ENCODE measurements around the gene RNF213. TPM values are rescaled to one million over a fixed set of nuclear protein-coding genes. Genes with fewer than 3 reads are reported as not detected.

The RNF213 gene
- total RNA-seq, 1 donor, result 198 TPM

- H3K4me3 ChIP-seq (ENCODE audit: low read depth, low read length), result no peak overlapping the region
- DNase-seq (ENCODE audit: low read depth), result no peak
- no peak for TF ChIP-seq CTCF (IDR thresholded peaks at IDR 0.05; ENCODE audit: insufficient read depth, low read depth, low read length)
These were observed 15.7 kb upstream of the RNF213 start for GRCh38 chr17:80244871-80245509.

- no peak for TF ChIP-seq CTCF (IDR thresholded peaks at IDR 0.05; ENCODE audit: insufficient read depth, low read depth, low read length)
- no peak overlapping the region for H3K4me3 ChIP-seq (ENCODE audit: low read depth, low read length)
- DNase-seq (ENCODE audit: low read depth), result no peak
These were observed 14.9 kb upstream of the RNF213 start for GRCh38 chr17:80245566-80246265.

- no peak overlapping the region for H3K4me3 ChIP-seq (ENCODE audit: low read depth, low read length)
- DNase-seq (ENCODE audit: low read depth), result no peak
- TF ChIP-seq CTCF (IDR thresholded peaks at IDR 0.05; ENCODE audit: insufficient read depth, low read depth, low read length), result no peak
These were observed 14.4 kb upstream of the RNF213 start for GRCh38 chr17:80246266-80246681.

GRCh38 chr17:80246726-80247125 is 13.9 kb upstream of the RNF213 start:
- no peak for TF ChIP-seq CTCF (IDR thresholded peaks at IDR 0.05; ENCODE audit: insufficient read depth, low read depth, low read length)
- no peak overlapping the region for H3K4me3 ChIP-seq (ENCODE audit: low read depth, low read length)
- no peak for DNase-seq (ENCODE audit: low read depth)

GRCh38 chr17:80247561-80247960 is 13.1 kb upstream of the RNF213 start:
- TF ChIP-seq CTCF (IDR thresholded peaks at IDR 0.05; ENCODE audit: insufficient read depth, low read depth, low read length), result no peak
- H3K4me3 ChIP-seq (ENCODE audit: low read depth, low read length), result no peak overlapping the region
- no peak for DNase-seq (ENCODE audit: low read depth)

GRCh38 chr17:80248001-80248893 is 12.4 kb upstream of the RNF213 start:
- no peak for DNase-seq (ENCODE audit: low read depth)
- no peak for TF ChIP-seq CTCF (IDR thresholded peaks at IDR 0.05; ENCODE audit: insufficient read depth, low read depth, low read length)
- no peak overlapping the region for H3K4me3 ChIP-seq (ENCODE audit: low read depth, low read length)

Data from fibroblast of villous mesenchyme (primary cell).